HT-29 (cell line): Measurements from ENCODE around the gene ADGRG3. TPM values are rescaled to one million over a fixed set of nuclear protein-coding genes. Genes with fewer than 3 reads are reported as not detected.

Source experiments
- DNase-seq: peaks from one replicate; pipeline ENCODE4 v3.0.0-alpha.2; 2015; ENCODE audit warnings: low spot score
- total RNA-seq: library from RNA; depleted of rRNA; stranded (reverse); fragments of >200 nt; shearing (Covaris generic); gene quantifications from 2 replicates; pipeline ENCODE4 v1.2.3, GENCODE V29; 2014

The ADGRG3 gene
- total RNA-seq, 1 experiment from 2014 or later = not detected

GRCh38 chr16:57630931-57631845 lies 36.9 kb upstream of the ADGRG3 start:
- DNase-seq = no peak

- no peak for DNase-seq
These were observed 35.5 kb upstream of the ADGRG3 start for GRCh38 chr16:57632568-57632967.

- DNase-seq = no peak
These were observed 34.6 kb upstream of the ADGRG3 start for GRCh38 chr16:57633383-57634064.

- DNase-seq = no peak
These were observed 33.9 kb upstream of the ADGRG3 start for GRCh38 chr16:57634171-57634570.

- peak; percentile 75 for DNase-seq
These were observed 32.6 kb upstream of the ADGRG3 start for GRCh38 chr16:57635266-57636097.

GRCh38 chr16:57636184-57636583 lies 31.9 kb upstream of the ADGRG3 start:
- DNase-seq = no peak

GRCh38 chr16:57637020-57637419 lies 31.1 kb upstream of the ADGRG3 start:
- no peak for DNase-seq

GRCh38 chr16:57637424-57637823 lies 30.7 kb upstream of the ADGRG3 start:
- no peak for DNase-seq

- DNase-seq = no peak
These were observed 30.1 kb upstream of the ADGRG3 start for GRCh38 chr16:57637965-57638364.

- no peak for DNase-seq
These were observed 29.7 kb upstream of the ADGRG3 start for GRCh38 chr16:57638381-57638780.

- no peak for DNase-seq
These were observed 28.8 kb upstream of the ADGRG3 start for GRCh38 chr16:57639172-57639887.

- no peak for DNase-seq
These were observed 27.9 kb upstream of the ADGRG3 start for GRCh38 chr16:57640185-57640584.

- DNase-seq = no peak
These were observed 27.5 kb upstream of the ADGRG3 start for GRCh38 chr16:57640612-57641011.

GRCh38 chr16:57642160-57643135 lies 25.7 kb upstream of the ADGRG3 start:
- no peak for DNase-seq

GRCh38 chr16:57643147-57643874 lies 24.8 kb upstream of the ADGRG3 start:
- no peak for DNase-seq

GRCh38 chr16:57643910-57644309 lies 24.2 kb upstream of the ADGRG3 start:
- no peak for DNase-seq

GRCh38 chr16:57644383-57645014 lies 23.6 kb upstream of the ADGRG3 start:
- no peak for DNase-seq

GRCh38 chr16:57645169-57645568 lies 22.9 kb upstream of the ADGRG3 start:
- DNase-seq = no peak
